Activated CD8-positive, alpha-beta memory T cell treated with anti-CD3 and anti-CD28 coated beads, Interleukin-2, amount 50 U/mL, for 1 hour (primary cell): Measurements from ENCODE around the gene SLC39A6.
"Not testable (repeated sequence)": the region's sequence is repeated elsewhere in the genome, so short reads cannot be mapped to it uniquely, and the experiment has no call there.

Source experiments
- DNase-seq: peaks from one replicate; pipeline ENCODE4 v3.0.0-alpha.2; 2020; ENCODE audit errors: extremely low read depth

SLC39A6 gene

DNA sequence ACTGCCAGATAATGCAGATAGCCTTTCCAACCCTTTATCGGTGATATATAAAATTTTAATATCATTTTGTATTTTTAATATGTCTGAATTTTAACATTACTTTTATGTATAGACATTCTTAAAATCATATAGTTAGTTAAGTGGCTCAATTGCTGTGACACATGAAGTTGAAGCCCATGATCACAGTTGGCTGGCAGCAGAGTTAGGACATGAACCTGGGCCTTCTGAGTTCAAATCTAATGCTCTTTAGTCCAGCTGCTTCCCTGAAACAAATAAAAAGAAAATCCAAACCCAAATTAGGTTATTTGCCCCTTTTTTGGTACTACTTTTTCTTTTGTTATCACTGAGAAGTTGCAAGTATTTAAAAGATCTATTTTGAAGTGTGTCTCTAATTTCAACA is 6.1 kb upstream of the SLC39A6 start:
- no peak for DNase-seq

DNA sequence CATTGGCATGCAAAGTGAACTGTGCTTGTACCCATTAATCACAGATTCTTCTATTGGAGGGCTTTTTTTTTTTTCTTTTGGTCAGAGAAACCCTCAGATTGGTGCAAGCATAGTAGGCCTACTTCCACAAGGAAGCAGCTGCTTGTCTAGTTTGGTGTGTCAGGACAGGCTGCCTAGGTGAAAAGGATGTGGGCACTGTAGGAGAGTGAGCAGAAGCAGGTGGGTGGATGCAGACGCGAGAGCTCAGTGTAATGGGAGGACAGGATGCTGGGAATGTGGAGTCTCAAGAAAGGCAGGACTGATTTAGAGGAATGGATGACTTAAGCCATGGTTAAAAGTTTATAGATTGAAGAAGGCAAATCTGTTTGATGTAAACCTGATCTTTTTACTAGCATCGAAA is 3.6 kb upstream of the SLC39A6 start:
- no peak for DNase-seq

DNA sequence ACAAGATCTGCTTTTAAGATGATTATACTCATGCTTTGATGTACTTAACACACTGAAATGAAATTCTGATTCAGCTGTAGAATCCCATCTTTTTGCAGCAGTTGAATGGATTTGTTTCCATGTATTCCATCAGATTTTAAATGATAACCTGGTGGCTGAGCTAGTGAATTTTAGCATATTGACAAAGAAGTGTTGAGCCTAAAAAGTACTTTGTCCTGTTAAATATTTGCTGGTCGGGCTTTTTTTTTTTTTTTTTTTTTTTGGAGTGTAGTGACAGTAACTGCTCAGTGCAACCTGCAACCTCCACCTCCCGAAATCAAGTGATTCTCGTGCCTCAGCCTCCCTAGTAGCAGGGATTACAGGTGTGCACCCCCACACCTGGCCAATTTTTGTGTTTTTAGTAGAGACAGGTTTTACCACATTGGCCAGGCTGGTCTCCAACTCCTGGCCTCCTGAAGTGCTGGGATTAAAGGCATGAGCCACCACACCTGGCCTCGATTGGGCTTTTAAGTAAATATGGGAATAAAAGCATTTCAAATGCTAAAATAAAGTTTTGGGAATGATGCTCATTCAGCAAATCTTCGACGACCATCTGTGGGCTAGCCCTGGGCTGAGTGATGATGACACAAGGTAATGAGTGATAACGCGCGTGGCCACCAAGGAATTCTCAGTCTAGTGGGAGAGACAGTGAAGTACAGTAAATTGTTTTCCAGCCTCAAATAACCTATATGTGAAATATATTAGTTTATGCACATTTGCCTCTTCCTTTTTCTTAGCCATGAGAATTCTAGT is 2.7 kb upstream of the SLC39A6 start:
- DNase-seq: no peak

DNA sequence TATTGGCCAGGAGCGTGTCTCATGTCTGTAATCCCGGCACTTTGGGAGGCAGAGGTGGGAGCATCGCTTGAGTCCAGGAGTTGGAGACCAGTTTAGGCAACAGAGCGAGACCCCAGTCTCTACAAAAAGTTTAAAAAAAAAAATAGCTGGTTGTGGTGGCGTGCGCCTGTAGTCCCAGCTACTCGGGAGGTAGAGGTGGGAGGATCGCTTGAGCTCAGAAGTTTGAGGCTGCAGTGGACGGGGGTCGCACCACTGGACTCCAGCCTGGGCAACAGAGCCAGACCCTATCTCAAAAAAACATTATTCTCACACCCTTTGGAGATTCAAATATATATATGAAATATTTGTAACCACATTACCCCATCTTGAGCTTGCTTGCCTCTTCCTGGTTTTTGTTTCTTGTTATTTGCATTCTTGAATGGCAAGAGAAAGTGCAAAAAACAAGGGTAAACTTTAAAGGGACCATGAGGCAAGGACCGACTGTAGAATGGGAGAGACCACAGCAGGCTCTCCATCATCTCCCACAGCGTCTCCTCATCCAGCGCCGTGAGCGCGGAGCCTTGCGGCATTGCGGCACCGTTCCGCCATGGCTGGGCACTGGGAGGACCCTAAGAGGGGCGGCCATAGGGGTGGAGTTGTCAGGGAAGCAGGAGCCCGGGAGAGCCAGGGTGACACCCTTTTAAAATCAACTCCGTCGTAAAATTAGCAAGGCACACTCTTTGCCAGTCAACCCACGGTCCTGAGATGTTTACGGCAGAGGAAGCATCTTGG is 1.9 kb upstream of the SLC39A6 start:
- DNase-seq: no peak

GRCh38 chr18:36130039-36130831 is 1.1 kb upstream of the SLC39A6 start:
- no peak for DNase-seq

- DNase-seq: peak; percentile 4
Observed at GRCh38 chr18:36128907-36129299, 237 bp downstream of the SLC39A6 start.

- DNase-seq: no peak
Observed at GRCh38 chr18:36128530-36128870, 640 bp downstream of the SLC39A6 start.

- no peak for DNase-seq
Observed at GRCh38 chr18:36127836-36128529, 1.2 kb downstream of the SLC39A6 start.

DNA sequence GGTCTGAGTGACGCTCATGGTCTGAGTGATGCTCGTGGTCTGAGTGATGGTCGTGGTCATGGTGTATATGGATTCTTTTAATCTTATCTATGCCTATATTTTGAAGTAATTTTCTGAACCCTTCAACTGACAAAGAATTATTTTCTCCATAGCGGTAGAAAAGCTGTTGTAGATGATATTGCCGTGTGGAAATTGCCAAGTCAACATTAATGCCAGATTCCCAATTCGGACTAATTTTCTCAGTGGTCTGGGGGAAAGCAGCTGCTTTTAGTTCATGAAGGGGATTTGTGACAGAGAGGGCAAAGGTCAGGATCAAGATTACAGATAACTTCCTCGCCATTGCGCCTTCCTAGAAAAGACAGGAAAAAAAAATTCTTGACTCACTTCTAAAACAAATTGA is 2.5 kb downstream of the SLC39A6 start:
- DNase-seq: no peak

DNA sequence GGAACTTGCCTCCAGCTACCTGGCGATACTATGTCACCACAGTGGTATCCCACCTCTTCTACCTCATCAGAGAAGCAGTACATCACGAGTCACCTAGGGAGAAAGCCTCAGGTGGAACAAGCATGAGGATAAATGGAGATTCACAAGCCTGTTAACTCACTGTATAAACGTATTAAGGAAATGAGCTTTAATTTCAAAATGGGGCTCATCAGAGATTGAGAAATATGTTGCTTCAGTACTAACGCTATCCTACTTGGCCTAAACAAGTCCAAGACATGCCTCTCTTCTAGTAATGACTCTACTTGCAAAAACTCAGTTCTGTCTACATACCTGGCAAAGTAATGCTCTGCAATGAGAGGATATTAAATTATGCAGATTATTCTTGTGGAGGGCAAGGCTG is 4.3 kb downstream of the SLC39A6 start:
- no peak for DNase-seq

DNA sequence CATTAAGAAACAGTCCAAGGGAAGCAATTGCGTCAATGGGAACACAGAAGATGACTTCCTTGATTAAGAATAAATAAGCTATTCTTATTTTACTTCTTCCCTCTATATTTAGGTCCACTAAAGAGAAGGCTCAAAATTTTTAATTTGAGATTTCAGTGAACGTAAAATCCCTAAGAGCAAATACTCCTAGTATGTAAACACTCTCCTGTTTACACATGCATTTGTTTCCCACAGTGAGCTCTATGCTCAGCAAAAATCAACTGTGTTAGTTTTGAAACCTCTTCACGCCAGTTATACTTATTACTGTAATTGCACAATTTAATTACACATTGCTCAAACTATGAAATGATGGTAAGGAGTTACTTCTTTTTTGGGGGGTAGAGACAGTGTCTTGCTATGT is 8.8 kb downstream of the SLC39A6 start:
- no peak for DNase-seq

DNA sequence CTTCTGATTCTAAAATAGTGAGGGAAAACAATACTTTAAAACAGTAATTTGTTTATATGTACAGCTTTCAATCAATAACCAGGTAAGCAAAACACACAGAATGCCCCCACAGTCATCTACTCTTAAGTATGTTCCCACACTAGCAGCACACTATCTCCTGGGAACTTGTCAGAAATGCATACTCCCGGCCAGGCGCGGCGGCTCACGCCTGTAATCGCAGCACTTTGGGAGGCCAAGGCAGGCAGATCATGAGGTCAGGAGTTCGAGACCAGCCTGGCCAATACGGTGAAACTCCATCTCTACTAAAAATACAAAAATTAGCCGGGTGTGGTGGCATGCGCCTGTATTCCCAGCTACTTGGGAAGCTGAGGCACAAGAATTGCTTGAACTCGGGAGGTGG is 12.4 kb downstream of the SLC39A6 start:
- not testable (repeated sequence) for DNase-seq

DNA sequence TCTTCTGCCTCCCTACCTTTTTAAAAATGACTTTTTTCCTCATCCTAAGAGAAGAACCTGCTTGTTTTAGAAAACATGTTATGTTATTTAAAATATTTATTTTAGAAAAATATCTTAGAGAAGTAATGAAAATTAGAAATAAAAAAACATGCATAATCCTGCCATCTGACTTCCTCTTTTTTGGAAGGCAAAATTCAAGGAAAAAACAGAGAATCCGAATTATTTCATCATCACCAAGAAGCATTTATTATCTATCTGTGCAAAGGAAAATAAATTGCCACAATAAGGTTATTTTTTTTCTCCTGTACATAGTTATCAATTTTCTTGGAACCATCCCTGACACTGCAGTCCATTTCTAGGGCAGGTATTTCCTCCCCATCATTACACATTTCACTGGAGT is 14.4 kb downstream of the SLC39A6 start:
- DNase-seq: no peak

DNA sequence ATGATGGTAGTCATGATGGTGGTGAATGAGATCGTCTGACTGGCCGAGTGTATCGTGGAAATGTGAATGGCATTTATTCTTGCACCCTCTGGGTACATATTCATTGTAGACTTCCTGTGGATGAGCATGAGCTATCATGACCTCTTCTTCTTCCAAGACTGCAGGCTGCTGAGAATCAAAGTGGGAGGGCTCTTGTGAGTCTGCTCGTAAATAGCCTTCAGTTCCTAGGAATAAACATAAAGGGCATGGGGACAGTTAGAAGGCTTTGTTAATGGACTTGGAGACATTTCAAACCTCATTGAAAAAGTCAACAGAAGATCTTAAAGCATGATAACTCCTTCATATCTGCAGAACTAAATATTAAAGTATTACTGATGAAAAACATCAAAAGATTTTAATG is 14.9 kb downstream of the SLC39A6 start:
- no peak for DNase-seq

GRCh38 chr18:36112302-36112701 is 16.8 kb downstream of the SLC39A6 start:
- no peak for DNase-seq

DNA sequence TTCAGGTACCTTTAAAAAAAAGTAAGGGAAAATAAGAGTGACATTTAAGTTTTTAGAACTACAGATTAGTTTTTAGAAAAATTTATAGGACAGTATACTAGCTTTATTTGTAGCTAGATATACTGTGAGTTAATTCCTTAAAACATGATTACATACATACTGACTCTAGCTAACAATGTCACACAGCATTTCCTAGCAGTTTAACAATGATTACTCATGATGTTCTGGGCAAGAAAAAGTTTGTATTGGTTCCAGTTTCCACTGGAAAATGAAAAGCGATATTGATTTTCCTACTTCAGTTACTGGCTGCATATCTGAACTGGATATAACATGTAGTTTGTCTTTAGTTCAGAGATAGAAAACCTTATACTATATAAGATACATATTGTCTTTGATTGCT is 19.4 kb downstream of the SLC39A6 start:
- no peak for DNase-seq

GRCh38 chr18:36108601-36109000 is 20.5 kb downstream of the SLC39A6 start:
- DNase-seq: no peak

DNA sequence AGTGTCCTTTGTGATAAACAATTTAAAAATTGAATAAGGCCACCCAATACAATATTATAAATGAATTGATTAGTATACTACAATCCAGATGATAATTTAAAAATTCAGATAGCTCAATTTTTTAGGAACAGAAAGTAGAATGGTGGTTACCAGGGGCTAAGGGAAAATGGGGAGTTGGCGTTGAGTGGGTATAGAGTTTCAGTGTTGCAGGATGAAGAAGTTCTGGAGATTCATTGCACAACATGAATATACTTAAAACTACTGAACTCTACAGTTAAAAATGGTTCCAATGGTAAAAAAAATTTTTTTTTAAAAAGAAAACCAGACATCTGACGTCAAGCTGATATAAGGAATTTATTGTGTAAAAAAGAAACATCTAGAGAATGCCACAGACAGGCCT is 20.9 kb downstream of the SLC39A6 start:
- DNase-seq: no peak

- no peak for DNase-seq
Observed at GRCh38 chr18:36107477-36107876, 21.7 kb downstream of the SLC39A6 start.

DNA sequence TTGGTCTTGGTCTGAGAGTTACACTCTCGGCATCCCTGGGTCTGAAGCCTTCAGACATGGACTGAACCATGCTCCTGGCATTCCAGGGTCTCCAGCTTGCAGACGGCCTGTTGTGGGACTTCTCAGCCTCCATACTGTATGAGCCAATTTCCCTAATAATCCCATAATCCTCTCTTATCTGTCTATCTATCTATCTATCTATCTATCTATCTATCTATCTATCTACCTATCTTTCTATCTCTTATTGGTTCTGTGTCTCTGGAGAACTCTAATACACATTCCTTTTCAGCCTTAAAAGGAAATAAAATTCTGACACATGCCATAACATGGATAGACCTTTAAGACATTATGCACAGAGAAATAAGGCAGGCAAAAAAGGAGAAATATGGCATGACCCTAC is 24.4 kb downstream of the SLC39A6 start:
- DNase-seq: no peak

DNA sequence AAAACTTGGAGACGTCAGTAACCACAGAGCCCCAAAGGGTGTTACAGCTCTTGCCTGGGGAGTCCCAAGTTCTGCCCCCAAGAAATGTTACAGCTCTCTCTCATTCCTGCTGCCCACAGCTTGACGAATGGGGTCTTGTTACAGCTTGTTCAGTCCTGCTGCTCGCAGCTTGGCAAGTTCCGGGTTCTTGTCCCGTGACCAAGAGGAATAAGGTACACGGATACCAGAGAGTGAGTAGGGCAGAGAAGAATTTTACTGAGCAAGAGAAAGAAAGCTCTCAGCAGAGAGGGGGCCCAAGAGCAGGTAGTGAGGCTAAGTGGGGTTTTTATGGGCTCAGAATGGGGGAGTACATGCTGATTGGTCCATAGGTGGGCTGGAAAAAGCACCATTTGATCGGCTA is 27.2 kb downstream of the SLC39A6 start:
- no peak for DNase-seq

DNA sequence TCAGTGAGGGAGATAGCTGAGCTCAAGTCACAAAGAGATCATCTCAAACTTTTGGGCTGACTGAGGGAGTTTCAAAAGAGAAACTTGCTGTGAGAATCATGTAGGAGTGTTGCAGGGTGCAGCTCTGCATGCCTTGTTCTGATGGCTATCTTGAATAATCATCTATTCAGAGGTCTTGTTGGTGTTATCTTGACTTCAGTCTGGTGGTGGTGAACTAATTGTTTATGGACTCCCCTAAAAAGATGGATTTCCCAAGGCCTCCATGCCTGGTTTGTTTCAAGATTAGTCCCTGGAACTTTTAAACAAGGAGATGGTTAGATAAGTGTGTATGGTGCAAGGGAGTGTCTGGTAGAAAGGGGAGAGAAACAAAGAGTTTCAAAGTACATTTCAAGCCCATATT is 29.8 kb downstream of the SLC39A6 start:
- DNase-seq: no peak
